Vagina (tissue), 2 donors: ENCODE results near the gene PIP4K2A. TPM values are rescaled to one million over a fixed set of nuclear protein-coding genes. Genes with fewer than 3 reads are reported as not detected.

Experiments
- DNase-seq, 2 donors: peaks; one replicate each; pipeline ENCODE4 v3.0.0-alpha.2; 2017; ENCODE audit errors: extremely low spot score in 2 of 2
- H3K27ac ChIP-seq: fragments of 200-600 bp; sonication (generic); one replicate; pipeline ENCODE4 v1.5.1; 2019
- H3K27me3 ChIP-seq: fragments of 200-600 bp; sonication (generic); one replicate; pipeline ENCODE4 v1.5.1; 2019
- H3K36me3 ChIP-seq, 2 donors: fragments of 200-600 bp; sonication (generic); one replicate each; pipeline ENCODE4 v1.5.1; 2017 to 2019
- H3K4me1 ChIP-seq: fragments of 200-600 bp; sonication (generic); one replicate; pipeline ENCODE4 v1.5.1; 2019
- H3K4me3 ChIP-seq, 2 donors: fragments of 200-600 bp; sonication (generic); 1 replicate in 1 of 2; 2 replicates in 1 of 2; pipeline ENCODE4 v1.5.1; 2016 to 2019
- H3K9me3 ChIP-seq: fragments of 200-600 bp; sonication (generic); one replicate; pipeline ENCODE4 v1.5.1; 2019
- CTCF ChIP-seq, 3 experiments: fragments of 450-650 bp in 2 of 3; fragments of 200-600 bp in 1 of 3; sonication (generic) in 1 of 3; IDR thresholded peaks; one replicate each; pipeline ENCODE4 v1.5.1; 2017 to 2019; ENCODE audit warnings: antibody characterized with exemption in 3 of 3, mild to moderate bottlenecking in 2 of 3, moderate library complexity in 2 of 3
- POLR2A ChIP-seq, 2 donors: fragments of 450-650 bp; IDR thresholded peaks; one replicate each; pipeline ENCODE4 v1.6.1; 2017; ENCODE audit warnings: antibody characterized with exemption in 2 of 2, mild to moderate bottlenecking in 2 of 2, moderate library complexity in 2 of 2
- POLR2AphosphoS5 ChIP-seq, 2 donors: sonication (generic); formaldehyde crosslinking; IDR thresholded peaks; one replicate each; pipeline ENCODE4 v1.9.0; 2017; ENCODE audit warnings: antibody characterized with exemption in 2 of 2, mild to moderate bottlenecking in 2 of 2, low read depth in 1 of 2; ENCODE audit not compliant: insufficient read depth in 1 of 2
- intact Hi-C: fragments of 100-400 bp; cut with DNase I; formaldehyde crosslinking; loops from one replicate; pipeline ENCODE4 v1.15.1; 2023
- total RNA-seq: library from RNA; depleted of rRNA; stranded (reverse); fragments of >200 nt; gene quantifications from one replicate; pipeline ENCODE4 v1.2.3, GENCODE V29; 2016

Gene PIP4K2A
- total RNA-seq, 1 donor from 2014 or later, result 20.6 TPM

- Histone ChIP-seq H3K27ac (no peak overlapping the region), H3K27me3 (no peaks in the 10 kb centered on the region), H3K4me1 (no peaks in the 10 kb centered on the region), H3K9me3 (no peaks in the 10 kb centered on the region), H3K4me3 (no peak overlapping the region), H3K36me3 (no peaks in the 10 kb centered on the region)
- no peak for DNase-seq
- intact Hi-C loops, result loop anchor here (10.0 kb wide), 1 partner anchor 423 kb away; no protein-coding TSS in a partner anchor
- TF ChIP-seq CTCF (IDR thresholded peaks at IDR 0.05) (no peak), POLR2A (IDR thresholded peaks at IDR 0.05) (no peak), POLR2AphosphoS5 (IDR thresholded peaks at IDR 0.05; ENCODE audit: insufficient read depth in 1 of 2, low read depth in 1 of 2) (no peak)
Observed at GRCh38 chr10:22561909-22562308, 152.5 kb downstream of the PIP4K2A start.

- DNase-seq, result no peak
- no peaks in the 10 kb centered on the region for H3K36me3 ChIP-seq
- H3K27ac ChIP-seq, result no peak overlapping the region
- H3K4me3 ChIP-seq, result no peak overlapping the region
- TF ChIP-seq CTCF (IDR thresholded peaks at IDR 0.05), result no peak
- TF ChIP-seq POLR2A (IDR thresholded peaks at IDR 0.05), result no peak
- no peak for TF ChIP-seq POLR2AphosphoS5 (IDR thresholded peaks at IDR 0.05; ENCODE audit: insufficient read depth in 1 of 2, low read depth in 1 of 2)
- no peaks in the 10 kb centered on the region for H3K9me3 ChIP-seq
- H3K4me1 ChIP-seq, result no peaks in the 10 kb centered on the region
- H3K27me3 ChIP-seq, result no peaks in the 10 kb centered on the region
- intact Hi-C loops, result loop anchor here (10.0 kb wide), 1 partner anchor 424 kb away; no protein-coding TSS in a partner anchor
Observed at GRCh38 chr10:22560913-22561239, 153.5 kb downstream of the PIP4K2A start.

- Histone ChIP-seq H3K4me1 (no peaks in the 10 kb centered on the region), H3K27me3 (no peaks in the 10 kb centered on the region), H3K36me3 (no peaks in the 10 kb centered on the region), H3K9me3 (no peaks in the 10 kb centered on the region), H3K4me3 (no peak overlapping the region), H3K27ac (no peak overlapping the region)
- TF ChIP-seq POLR2AphosphoS5 (IDR thresholded peaks at IDR 0.05; ENCODE audit: insufficient read depth in 1 of 2, low read depth in 1 of 2) (no peak), CTCF (IDR thresholded peaks at IDR 0.05) (no peak), POLR2A (IDR thresholded peaks at IDR 0.05) (no peak)
- no peak for DNase-seq
- intact Hi-C loops, result loop anchor here (10.0 kb wide), 1 partner anchor 424 kb away; no protein-coding TSS in a partner anchor
Observed at GRCh38 chr10:22560096-22560912, 154.1 kb downstream of the PIP4K2A start.

- no peak overlapping the region for H3K27ac ChIP-seq
Observed at GRCh38 chr10:22557321-22557720, 157.1 kb downstream of the PIP4K2A start.

More at GRCh38 chr10:22557321-22557720, 157.1 kb downstream of the PIP4K2A start:
- TF ChIP-seq POLR2A (IDR thresholded peaks at IDR 0.05) (no peak), POLR2AphosphoS5 (IDR thresholded peaks at IDR 0.05; ENCODE audit: insufficient read depth in 1 of 2, low read depth in 1 of 2) (no peak), CTCF (IDR thresholded peaks at IDR 0.05) (no peak)
- Histone ChIP-seq H3K36me3 (no peaks in the 10 kb centered on the region), H3K4me1 (peaks cover 8% of the 10 kb centered on the region), H3K27me3 (no peaks in the 10 kb centered on the region), H3K4me3 (no peak overlapping the region), H3K9me3 (no peaks in the 10 kb centered on the region)
- DNase-seq, result no peak
- intact Hi-C loops, result no loop called here
